Measurements from ENCODE around the gene PCGF3.

Gene PCGF3

GRCh38 chr4:743463-744211, 38.0 kb downstream of the PCGF3 start:
- POLR2A ChIA-PET: no interaction called here
- no peak for DNase-seq (ENCODE audit: extremely low spot score)
- CTCF ChIA-PET: interaction anchor here (0.7 to 4.3 kb wide), 17 partner anchors 10 to 619 kb away, joined by 3 to 65 read pairs (median 4); partner anchors contain the start of genes IDUA and ZNF718
- TF ChIP-seq CTCF (IDR thresholded peaks at IDR 0.05; ENCODE audit: control extremely low read depth, extremely low read depth, low read depth, missing control alignments): no peak

GRCh38 chr4:744212-744841, 38.7 kb downstream of the PCGF3 start:
- no peak for DNase-seq (ENCODE audit: extremely low spot score)
- POLR2A ChIA-PET: no interaction called here
- CTCF ChIA-PET: no interaction called here
- TF ChIP-seq CTCF (IDR thresholded peaks at IDR 0.05; ENCODE audit: control extremely low read depth, extremely low read depth, low read depth, missing control alignments): no peak

- CTCF ChIA-PET: no interaction called here
- no peak for TF ChIP-seq CTCF (IDR thresholded peaks at IDR 0.05; ENCODE audit: control extremely low read depth, extremely low read depth, low read depth, missing control alignments)
- no peak for DNase-seq (ENCODE audit: extremely low spot score)
- POLR2A ChIA-PET: interaction anchor here (0.7 kb wide), 1 partner anchor 255 kb away, joined by 3 read pairs; no protein-coding TSS in a partner anchor
Observed at GRCh38 chr4:747546-748170, 42.0 kb downstream of the PCGF3 start.

- TF ChIP-seq CTCF (IDR thresholded peaks at IDR 0.05; ENCODE audit: control extremely low read depth, extremely low read depth, low read depth, missing control alignments): no peak
- ChIA-PET POLR2A (interaction anchor here (0.7 kb wide), 1 partner anchor 254 kb away, joined by 3 read pairs; no protein-coding TSS in a partner anchor), CTCF (no interaction called here)
- DNase-seq (ENCODE audit: extremely low spot score): no peak
Observed at GRCh38 chr4:748461-748860, 42.8 kb downstream of the PCGF3 start.

- ChIA-PET POLR2A (no interaction called here), CTCF (interaction anchor here (9.3 kb wide), 1 partner anchor 9 kb away, joined by 65 read pairs; no protein-coding TSS in a partner anchor)
- no peak for TF ChIP-seq CTCF (IDR thresholded peaks at IDR 0.05; ENCODE audit: control extremely low read depth, extremely low read depth, low read depth, missing control alignments)
- DNase-seq (ENCODE audit: extremely low spot score): no peak
Observed at GRCh38 chr4:749698-750666, 44.4 kb downstream of the PCGF3 start.
